GM18507 (cell line): ENCODE results near the gene RAB38.
A peak's percentile ranks its signal among the peaks of the same experiment; 100 is the strongest.

Experiments
- DNase-seq: peaks from one replicate; pipeline ENCODE4 v3.0.0; 2011; ENCODE audit warnings: low read depth; ENCODE audit not compliant: insufficient read length; ENCODE audit errors: extremely low spot score
- FAIRE-seq: peaks from 2 replicates; lab custom pipeline; 2011; peaks lifted over from hg19 to GRCh38; lab: Jason Lieb, UNC

Gene RAB38

DNA sequence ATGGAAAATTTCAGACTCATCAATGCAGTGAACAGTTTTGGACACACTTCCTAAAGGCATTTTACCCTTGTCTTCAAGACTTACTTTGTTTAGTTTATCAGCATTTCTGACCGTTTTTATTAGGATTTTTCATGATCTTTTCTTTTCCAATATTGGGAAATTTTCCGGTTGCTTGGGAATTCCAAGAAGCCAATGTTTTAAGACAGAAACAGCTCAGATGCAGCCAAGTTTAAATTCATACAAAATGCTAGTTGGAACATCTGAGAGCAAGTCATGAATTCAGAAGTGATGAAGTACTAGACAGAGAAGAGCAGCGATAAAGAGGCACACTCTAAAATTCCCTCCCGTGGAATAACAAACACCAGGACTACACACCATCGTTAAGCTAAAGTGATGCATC lies 68.6 kb downstream of the RAB38 start:
- FAIRE-seq (no peak), DNase-seq (no peak)

DNA sequence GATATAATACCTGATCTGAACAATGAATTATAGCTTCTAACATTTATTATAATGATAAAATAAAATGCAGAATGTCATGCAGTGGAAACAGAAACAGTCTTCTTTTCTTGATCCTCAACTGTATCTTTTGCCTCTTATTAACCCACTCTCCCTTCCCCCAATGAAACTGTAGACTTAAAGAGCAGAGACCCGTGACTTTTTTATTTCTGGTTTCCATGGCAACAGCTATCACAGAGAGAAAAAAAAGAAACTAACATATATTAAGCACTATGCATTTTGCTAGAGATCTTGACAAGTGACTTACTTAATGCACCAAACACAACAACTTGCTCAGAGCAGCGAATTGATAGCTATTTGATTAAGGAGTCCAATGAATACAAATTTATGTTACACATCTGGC lies 69.3 kb downstream of the RAB38 start:
- FAIRE-seq (no peak), DNase-seq (no peak)

DNA sequence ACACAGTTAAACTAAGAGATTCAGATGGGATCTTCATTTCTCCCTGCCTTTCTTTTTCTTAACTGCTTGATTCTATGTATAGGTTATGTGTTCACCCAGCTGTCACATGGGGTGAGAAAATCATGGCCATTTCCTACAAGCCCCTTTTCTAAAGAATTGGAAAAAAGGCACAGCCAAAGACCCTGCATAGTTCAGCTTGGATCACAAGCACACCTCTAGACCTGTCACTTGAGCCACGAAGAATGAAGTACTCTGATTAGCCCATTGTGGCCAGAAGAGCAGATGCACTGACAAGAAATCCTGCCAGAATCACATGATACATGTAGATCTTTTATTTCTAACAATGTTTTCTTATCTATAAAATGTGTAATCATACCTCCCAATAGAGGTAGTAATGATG lies 69.7 kb downstream of the RAB38 start:
- no peak for FAIRE-seq
- DNase-seq: no peak

DNA sequence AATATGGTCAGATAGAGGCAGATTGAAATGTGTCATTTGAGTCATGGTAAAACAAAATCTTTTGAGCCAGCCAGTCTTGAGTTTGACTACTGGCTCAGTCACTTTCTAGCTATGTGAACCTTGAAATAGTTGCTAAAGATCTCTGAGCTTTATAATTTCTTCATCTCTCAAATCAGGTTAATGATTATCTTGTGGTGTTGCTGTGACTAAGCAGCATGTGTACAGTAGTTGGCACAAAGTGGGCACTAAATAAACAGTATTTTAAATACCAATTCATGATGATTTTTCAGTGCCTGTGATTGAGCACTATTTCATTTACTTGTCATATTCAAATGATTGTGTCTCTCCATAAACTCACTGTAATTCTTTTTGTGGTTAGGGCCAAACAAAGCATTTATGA lies 70.8 kb downstream of the RAB38 start:
- FAIRE-seq: peak; percentile 59

DNA sequence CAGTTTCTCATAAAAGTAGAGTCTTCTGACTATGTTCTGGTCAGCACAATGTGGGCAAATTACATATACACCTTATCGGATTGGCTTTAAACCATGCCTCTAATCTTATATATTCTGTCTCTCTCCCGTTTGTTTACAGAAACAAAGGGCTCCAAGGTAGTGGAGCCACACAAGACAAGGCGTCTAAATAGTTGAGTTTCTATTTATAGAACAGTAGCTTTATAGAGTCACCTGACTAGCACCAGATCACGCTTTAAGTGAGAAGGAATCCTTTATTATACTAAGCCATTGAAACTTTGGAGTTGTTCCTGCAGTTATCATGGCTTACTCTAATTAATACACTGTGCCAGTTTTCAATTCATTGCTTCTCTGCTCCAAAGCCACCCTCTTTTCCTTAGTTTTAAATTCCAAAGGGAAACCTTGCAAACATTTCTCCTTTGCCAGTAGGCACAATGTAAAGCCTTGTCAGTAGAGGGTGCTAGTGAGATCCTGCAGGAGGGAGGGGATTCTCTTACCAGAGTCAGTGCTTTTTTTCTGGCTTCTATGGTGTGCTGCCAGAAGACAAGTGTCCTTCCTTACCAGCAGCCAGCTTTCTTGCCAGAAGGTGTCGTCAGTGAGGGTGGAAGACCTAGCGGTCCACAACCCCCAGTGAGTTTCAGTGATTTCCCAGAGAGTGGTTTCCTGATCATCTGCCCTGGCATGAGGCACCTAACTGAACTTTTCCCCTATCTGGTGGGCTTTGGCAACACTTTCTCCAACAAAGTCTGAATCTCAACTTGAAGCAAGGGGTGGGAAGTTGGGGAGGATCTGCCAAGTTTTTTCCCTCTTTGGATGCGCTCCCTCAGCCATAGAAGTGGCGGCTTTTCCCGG lies 71.7 kb downstream of the RAB38 start:
- no peak for DNase-seq
- peak; percentile 95 for FAIRE-seq

More for the DNA sequence above, 70.8 kb downstream of the RAB38 start:
- DNase-seq: no peak

DNA sequence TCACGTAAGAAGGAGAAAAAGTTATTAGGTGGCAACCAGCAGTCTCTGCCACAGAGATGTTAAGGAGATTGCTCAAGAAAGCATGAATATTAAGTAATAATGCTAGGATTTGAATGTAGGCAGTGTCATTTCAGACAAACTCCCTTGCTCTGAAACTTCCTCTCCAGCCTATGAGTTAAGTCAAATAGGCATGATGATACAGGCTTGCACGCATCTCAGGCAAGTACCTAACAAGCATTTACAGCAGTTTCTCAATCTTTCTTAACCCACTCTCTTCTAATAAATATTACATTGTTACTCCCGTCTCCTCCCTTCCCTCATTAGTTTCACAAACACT lies 72.7 kb downstream of the RAB38 start:
- FAIRE-seq (no peak), DNase-seq (no peak)

DNA sequence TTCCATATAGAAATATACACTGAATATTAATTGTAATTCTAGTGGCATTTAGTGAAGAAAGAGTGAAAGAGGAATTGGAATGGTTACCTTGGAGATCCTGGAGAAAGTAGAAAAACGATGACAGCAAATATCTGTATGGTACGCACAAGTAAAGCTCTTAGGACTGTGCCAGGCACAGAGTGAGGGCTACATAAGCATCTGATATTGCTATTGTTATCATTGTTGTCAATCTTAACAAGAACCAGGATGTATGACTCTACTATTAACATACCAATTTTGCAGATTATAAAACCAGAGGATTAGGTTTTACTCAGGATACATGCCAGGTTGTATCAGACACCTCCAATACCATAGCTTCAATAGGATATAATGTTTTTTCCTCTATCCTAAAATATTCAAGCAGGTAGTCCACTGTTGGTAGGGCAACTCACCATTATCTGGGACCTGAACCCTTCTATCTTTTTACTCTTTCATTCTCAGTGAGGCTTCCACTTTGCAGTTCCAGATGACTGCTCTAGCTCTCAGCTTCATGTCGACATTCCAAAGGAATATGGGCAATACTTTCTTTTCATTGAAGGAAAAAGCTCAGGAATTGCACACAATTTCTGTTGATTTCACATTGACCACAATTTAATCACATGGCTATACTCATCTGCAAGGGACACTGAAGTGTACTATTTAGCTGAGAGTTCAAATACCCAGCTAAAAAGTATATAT lies 73.2 kb downstream of the RAB38 start:
- FAIRE-seq (no peak), DNase-seq (no peak)

DNA sequence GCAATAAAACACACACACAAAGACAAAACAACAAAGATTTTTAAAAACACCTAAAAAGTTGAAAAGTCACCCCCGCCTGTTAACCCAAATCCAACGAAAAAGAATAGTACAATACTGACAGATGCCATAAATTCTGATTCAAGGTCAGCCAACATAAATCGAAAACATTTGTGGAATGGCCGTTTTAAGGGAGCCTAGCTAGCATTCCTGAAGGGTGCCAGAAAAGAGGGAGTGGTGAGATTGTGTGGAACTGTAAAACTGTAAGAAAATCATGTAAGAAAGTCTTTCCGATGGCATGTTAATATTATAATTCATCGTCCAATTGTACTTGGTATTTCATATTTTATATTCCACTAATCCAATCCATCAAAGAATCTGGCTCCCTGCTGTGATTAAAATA lies 75.1 kb downstream of the RAB38 start:
- DNase-seq (no peak), FAIRE-seq (no peak)

DNA sequence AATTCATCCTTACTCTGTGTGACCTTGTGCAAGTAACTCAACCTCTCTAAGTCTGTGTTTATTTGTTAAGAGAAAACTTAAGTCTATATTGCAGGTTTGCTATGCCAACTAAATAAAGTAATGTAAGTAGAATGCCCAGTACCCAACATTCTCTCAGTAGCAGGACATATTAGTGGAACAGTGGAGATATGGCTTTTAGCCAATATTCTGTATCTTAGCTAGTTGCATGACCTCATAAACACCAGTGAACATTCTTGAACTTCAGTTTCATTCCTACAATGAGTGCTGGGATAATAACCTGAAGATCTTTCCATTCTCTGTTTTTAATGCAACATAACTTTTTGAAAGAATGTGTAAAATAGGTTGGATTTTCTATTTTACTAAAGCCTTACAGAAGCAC lies 77.0 kb downstream of the RAB38 start:
- no peak for FAIRE-seq
- DNase-seq: no peak

DNA sequence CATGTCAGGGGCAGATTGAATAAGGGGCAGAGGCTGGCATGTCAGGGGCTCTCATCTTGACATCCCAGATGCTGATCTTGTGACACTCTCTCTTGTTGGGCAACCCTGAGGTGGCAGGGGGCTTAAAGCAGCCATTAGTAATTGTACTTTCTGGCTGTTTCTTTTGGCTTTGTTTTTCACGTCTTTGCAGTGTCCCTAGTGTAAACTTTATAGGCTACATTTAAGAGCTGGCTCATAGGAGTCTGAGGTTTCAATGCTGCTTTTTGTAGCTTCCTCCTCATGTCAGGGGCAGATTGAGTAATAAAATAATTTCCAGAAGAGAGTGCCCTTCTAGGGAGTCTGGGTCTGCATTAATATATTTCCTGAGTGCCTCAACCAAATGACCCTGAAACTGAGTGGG lies 86.1 kb downstream of the RAB38 start:
- no peak for FAIRE-seq
- DNase-seq: no peak

DNA sequence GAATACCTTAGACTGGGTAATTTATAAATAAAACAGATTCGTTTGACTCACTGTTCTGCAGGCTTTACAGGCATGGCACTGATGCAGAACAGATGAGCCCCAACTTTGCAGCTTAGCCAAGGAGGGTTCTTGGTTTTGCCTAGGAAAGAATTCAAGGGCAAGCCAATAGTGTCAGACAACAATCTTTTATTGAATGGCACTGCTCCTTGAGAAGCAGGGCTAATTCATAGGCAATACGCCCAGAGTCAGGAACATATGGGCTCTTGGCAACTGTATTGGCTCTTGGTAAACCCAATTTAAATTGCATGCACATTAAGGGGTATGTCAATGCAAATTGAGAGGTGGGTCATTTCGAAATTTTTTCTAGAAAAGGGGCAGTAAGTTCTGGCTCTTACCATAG lies 87.9 kb downstream of the RAB38 start:
- DNase-seq (no peak), FAIRE-seq (no peak)

DNA sequence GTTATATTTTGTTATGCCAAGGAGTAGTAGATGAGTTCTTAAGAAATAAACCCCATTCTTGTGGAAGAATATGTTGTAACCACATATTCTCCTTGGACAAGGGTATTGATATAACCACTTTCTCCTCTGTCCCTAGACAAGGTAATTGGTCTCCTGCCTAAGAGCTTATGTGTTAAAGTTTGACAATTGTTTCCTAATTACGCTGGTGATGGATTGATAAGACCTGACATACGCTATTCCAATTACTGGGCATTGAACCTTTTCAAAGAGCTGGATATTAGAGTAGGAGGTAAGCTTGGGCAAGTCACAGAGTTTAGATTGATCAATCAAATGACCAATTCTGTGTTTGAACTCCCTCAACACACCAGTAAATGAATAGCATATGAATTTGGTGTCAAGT lies 88.9 kb downstream of the RAB38 start:
- DNase-seq (no peak), FAIRE-seq (no peak)

DNA sequence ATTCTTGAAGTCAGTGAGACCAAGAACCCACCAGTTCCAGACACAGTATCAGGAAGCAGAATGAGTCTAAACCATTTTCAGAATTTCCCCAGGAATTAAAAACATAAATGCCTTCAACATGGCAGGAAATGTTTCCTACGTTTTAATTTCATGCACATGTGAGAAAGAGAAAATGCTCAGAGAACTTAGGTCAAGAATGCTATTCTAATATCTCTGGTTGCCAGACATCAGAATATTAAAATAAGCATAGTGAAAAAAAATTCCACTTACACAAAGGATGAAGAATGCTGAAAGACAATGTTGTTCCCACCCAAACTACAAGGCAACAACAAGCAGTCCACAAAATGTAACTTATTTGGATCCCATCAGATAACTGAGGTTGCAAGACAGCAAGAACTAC lies 104.8 kb downstream of the RAB38 start:
- no peak for FAIRE-seq
- no peak for DNase-seq

DNA sequence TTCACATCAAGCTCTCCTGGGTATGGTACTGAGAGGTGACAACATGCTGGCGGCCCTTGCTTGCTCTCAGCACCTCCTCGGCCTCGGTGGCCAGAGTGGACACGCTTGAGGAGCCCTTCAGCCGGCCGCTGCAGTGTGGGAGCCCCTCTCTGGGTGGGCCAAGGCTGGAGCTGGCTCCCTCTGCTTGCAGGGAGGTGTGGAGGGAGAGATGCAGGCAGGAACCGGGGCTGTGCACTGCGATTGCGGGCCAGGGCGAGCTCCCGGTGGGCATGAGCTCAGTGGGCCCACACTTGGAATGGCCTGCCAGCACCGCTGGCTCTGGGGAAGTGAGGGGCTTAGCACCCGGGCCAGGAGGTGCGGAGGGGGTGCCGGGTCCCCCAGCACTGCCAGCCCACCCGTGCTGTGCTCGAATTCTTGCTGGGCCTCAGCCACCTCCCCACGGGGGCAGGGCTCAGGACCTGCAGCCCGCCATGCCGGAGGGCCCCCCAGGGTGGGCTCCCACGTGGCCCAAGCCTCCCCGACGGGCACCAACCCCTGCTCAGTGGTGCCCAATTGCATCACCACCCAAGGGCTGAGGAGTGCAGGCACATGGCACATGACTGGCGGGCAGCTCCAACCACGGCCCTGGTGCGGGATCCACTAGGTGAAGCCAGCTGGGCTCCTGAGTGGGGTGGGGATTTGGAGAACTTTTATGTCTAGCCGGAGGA lies 106.2 kb downstream of the RAB38 start:
- no peak for FAIRE-seq

DNA sequence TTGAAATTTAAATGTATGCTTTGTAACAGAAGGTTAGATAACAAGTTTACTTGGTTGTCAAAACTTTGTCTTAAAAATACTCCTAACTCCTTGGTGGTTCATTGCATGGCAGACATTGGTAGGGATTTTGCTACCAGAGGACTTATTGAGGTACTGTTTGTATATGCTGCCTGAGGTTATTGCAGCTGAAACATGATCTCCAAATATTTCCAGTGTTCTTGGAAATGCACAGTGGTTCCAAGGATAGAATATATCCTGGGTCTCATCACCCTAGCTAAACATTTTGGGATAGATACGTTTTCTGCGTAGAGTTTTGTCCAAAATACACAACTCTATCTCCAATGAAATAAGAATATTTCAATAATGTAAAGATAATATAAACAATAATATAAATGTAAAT lies 109.2 kb downstream of the RAB38 start:
- FAIRE-seq: no peak
- DNase-seq: no peak

More for the DNA sequence above, 106.2 kb downstream of the RAB38 start:
- no peak for DNase-seq

DNA sequence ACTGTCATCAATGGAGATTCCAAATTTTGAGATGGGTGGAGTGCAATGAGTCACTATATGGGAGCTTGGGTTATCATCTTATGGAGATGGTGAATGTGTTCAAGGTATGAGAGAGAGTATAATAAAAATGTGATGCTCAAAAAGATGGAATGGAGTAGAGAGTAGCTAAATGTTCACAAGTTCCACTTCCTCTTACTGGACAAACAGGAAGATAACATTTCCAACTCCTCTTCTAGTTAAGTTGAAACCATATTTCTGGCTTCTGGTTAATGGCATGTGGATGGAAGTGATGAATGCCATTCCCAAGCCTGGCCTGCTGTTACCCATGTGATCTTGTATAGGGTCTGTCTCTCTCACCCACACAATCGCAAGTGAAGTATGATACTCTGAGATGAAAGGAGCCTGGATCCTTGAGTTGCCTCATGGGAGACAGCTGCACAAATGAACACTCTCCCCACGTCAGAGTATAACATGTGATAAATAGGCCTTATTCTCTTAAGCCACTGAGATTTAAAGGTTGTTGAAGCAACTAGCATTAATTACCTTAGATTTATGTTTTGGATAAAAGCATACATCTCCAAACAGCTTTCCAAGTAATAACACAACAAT lies 111.0 kb downstream of the RAB38 start:
- DNase-seq (no peak), FAIRE-seq (no peak)
